GM21526 (cell line): ENCODE measurements around the gene RND1.
"Not testable (repeated sequence)": the region's sequence is repeated elsewhere in the genome, so short reads cannot be mapped to it uniquely, and the experiment has no call there.

Experiments
- ATAC-seq: cut with Tn5 transposase; IDR thresholded peaks from one replicate; pipeline ENCODE4 v1.9.1; 2021; ENCODE audit warnings: moderate library complexity; ENCODE audit not compliant: unreplicated experiment, low FRiP score

RND1 gene

GRCh38 chr12:48865281-48866051 lies at the start of gene RND1:
Gene RND1, minus strand, starts transcription at chr12:48865870. Its CDS starts 103 bp downstream, at chr12:48865767.
- ATAC-seq, result peak; percentile 90

DNA sequence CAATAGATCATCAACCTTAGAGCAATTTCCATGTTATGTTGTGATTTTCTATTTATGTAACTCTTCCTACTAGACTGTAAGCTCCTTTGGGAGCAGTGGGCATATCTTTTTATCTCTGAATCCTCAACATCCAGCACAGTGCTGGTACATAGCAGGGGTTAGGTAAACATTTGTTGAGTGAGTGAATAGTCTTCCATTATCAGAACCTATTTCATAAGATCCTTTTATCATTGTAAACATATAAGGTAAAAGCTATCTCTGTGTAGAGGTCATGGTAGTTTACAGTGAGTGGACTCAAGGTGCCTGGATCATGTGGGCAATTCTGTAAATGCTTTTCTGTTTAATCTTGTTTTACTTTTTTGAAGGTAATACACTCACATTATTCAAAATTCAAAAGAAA lies 44.5 kb upstream of the RND1 start:
- no peak for ATAC-seq

DNA sequence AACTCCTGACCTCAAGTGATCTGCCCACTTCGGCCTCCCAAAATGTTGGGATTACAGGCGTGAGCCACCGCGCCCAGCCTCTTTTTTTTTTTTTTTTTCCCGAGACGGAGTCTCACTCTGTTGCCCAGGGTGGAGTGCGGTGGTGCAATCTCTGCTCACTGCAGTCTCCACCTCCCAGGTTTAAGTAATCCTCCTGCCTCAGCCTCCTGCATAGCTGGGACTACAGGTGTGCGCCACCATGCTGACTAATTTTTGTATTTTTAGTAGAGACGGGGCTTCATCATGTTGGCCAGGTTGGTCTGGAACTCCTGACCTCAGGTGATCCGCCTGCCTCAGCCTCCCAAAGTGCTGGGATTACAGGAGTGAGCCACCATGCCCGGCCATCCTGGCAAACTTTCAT lies 44.0 kb upstream of the RND1 start:
- ATAC-seq, result not testable (repeated sequence)

DNA sequence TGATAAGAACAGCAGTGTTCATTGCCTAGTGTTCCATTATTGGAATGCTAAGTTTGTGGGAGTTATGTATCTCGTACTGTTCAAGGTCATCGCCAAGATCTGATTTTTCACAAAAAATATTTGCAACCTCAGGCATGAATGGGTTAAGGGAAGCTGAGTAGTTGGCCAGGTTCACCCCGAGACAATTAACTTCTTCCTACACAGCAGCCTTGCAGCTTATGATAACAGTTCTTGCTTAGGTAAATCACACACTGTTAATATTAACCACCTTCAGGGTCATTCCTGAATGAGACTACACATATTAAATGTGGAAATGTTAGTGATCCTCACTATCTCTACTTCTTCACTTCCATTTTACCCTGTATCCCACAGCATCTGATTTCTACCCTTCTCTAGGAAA lies 41.6 kb upstream of the RND1 start:
- no peak for ATAC-seq

- ATAC-seq, result no peak
These were observed 38.3 kb upstream of the RND1 start for GRCh38 chr12:48903982-48904411.

DNA sequence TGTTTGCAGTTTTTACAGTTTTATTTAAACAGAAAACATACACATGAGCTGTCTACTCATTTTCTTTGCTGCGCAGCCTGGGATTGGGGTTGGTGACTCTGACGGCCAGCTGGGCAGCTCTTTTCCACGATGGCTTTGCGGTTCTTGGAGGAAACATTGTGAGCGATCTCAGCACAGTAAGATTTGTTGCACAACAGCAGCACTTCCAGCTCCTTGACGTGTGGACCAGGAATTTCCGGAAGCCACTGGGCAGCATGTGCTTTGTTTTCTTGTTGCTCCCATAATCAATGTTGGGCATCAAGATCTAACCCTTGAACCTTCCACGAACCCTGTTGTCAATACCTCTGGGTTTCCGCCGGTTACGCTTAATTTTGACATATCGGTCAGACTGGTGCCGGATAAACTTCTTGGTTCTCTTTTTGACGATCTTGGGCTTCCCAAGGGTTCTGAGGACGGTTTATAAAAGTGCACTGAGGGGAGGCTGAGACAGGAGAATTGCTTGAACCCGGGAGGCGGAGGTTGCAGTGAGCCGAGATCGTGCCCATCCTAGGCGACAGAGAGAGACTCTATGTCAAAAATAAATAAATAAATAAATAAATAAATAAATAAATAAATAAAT lies 37.8 kb upstream of the RND1 start:
- ATAC-seq, result no peak

DNA sequence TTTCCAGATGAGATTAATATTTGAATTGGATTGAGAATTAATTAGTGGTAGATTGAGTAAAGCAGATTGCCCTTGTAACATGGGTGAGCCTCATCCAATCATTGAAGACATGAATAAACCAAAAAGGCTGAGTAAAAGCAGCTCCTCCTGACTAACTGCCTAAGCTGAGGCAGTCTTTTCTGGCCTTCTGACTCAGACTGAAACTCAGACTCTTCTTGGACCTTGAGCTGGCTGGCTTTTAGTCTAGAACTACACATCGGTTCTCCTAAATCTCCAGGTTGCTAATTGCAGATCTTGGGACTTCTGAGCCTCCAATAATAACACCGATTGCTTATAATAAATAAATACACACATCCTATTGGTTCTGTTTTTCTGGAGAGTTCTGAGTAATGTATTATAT lies 35.6 kb upstream of the RND1 start:
- ATAC-seq, result no peak

- ATAC-seq, result no peak
These were observed 34.0 kb upstream of the RND1 start for GRCh38 chr12:48899651-48900050.

DNA sequence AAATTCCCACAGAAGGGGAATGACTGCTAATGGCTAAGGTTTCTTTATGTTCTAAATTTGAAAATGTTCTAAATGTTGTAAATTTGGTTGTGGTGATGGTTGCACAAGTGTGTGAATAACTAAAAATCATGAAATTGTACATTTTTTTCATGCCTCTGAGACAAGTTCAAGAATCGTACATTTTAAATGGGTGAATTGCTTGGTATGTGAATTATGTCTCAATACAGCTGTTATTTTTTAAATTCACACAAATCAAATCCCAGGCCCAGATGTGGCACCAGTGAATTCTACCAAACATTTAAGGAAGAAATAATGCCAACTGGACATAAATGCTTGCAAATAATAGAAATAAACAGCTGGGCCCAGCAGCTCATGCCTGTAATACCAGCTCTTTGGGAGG lies 28.6 kb upstream of the RND1 start:
- ATAC-seq, result no peak

GRCh38 chr12:48890657-48891418 lies 25.2 kb upstream of the RND1 start:
- no peak for ATAC-seq

DNA sequence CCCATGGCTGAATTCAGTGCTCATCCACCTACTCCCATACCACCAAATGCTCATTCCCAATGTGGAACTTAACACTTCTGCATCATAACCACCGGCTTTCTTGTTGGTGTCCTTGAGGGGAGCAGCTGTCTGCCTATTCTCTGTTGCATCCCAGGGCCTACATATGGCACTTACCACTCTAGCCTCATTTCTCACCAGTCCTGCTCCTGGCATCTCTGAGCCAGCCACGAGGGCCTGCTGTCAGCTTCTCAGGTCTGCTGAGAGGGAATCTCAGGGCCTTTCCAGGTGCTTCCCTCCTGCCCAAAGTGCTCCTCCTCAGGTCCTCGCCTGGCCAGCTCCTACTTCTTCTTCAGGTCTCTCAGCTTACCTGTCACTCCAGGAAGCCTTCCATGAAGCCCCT lies 24.0 kb upstream of the RND1 start:
- ATAC-seq, result no peak

DNA sequence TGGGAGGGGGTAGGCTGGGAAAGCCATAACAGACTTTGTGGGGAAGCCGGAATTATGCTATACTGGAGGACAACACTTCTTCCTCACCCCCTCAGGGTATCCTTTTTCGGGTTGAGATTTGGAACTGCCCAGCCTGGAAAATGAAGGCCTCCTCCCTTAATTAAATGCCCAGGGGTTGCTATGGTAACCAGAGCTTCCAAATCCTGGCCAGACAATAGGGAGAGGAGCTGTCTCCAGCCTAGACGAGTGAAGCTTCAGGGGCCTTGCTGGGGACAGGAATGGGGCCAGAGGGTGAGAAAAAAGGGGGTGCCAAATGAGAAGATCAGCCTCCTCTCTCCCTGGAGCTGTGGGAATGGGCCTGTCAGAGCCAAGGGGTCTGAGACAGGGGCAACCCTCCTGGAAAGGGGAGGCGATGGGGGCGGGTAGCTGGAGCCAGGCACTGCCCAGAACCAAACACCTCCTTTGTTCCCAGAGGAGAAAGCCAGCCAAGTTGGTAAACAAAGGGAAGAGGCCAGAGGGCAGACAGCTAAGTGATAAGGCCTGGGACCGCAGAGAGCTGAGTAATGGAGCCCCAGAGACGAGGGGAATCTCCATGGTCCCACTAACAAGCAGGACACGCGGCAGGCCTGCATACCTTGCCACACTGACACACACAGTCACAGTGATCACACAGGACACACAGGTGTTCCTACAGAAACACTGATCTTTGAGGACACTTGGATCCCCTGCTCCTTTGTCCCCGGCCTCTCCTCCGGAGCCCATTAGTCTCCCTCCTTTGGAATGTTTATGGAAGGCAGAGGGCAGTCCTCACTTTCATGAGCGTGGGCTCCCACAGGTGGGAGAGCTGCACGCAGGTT lies 17.9 kb upstream of the RND1 start:
- no peak for ATAC-seq

- ATAC-seq, result no peak
These were observed 17.3 kb upstream of the RND1 start for GRCh38 chr12:48882972-48883304.

- no peak for ATAC-seq
These were observed 16.6 kb upstream of the RND1 start for GRCh38 chr12:48882315-48882687.

GRCh38 chr12:48881686-48882314 lies 16.1 kb upstream of the RND1 start:
- ATAC-seq, result no peak

DNA sequence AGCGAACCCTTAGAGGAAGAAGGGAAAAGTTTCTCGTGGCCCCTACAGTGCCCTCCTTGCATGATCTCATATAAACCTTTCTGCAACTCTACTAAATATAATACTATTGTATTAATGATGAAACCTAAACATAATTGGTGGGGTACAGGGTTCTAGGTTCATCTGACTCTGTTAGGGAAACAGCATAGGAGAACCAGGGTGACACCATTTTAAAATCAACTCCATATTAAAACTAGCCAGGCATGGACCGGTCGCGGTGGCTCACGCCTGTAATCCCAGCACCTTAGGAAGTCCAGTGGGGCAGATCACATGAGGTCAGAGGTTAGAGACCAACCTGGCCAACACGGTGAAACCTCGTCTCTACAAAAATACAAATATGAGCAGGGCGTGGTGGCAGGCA lies 15.0 kb upstream of the RND1 start:
- no peak for ATAC-seq

DNA sequence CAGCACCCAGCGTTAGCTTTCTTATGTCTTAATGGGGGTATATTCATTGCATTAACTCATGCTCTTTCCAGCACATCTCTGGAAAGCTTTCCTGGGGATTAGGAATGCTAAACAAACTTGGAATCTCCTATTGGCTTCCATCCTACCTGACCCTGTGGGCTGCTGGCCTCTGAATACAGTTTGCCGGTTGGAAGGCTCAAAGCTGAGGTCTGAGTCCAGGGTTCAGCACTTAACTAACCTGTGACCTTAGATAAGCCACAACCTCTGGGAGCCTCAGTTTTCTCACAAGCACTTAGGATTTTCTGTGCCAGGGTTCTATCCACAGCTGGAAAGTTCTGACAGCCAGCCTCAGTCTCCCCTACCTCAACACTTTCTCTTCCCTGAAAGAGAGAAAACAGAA lies 12.9 kb upstream of the RND1 start:
- ATAC-seq, result no peak

- ATAC-seq, result no peak
These were observed 10.4 kb upstream of the RND1 start for GRCh38 chr12:48875944-48876515.

- not testable (repeated sequence) for ATAC-seq
These were observed 7.9 kb upstream of the RND1 start for GRCh38 chr12:48873534-48873933.

GRCh38 chr12:48873096-48873495 lies 7.4 kb upstream of the RND1 start:
- no peak for ATAC-seq
